Stimulated activated CD4-positive, alpha-beta T cell treated with anti-CD3 and anti-CD28 coated beads, Interleukin-2, amount 100 ng/mL, for 48 hours (primary cell): ENCODE results near the gene ZC3H14.

Source experiments
- DNase-seq, 2 donors: peaks; one replicate each; pipeline ENCODE4 v3.0.0-alpha.2; 2020

Gene ZC3H14

GRCh38 chr14:88611878-88612277 is 49.0 kb downstream of the ZC3H14 start:
- DNase-seq, result no peak

- no peak for DNase-seq
Observed at GRCh38 chr14:88612981-88613380, 50.1 kb downstream of the ZC3H14 start.

GRCh38 chr14:88613552-88614010 is 50.7 kb downstream of the ZC3H14 start:
- no peak for DNase-seq

GRCh38 chr14:88614218-88614907 is 51.5 kb downstream of the ZC3H14 start:
- DNase-seq, result no peak

GRCh38 chr14:88616697-88617096 is 53.9 kb downstream of the ZC3H14 start:
- DNase-seq, result no peak

GRCh38 chr14:88617479-88617878 is 54.6 kb downstream of the ZC3H14 start:
- DNase-seq, result no peak

- DNase-seq, result no peak
Observed at GRCh38 chr14:88618476-88618875, 55.6 kb downstream of the ZC3H14 start.

GRCh38 chr14:88621100-88621499 is 58.3 kb downstream of the ZC3H14 start:
- no peak for DNase-seq

GRCh38 chr14:88625671-88626070 is 62.8 kb downstream of the ZC3H14 start:
- DNase-seq, result no peak

GRCh38 chr14:88628033-88628432 is 65.2 kb downstream of the ZC3H14 start:
- no peak for DNase-seq

- DNase-seq, result no peak
Observed at GRCh38 chr14:88628462-88628861, 65.6 kb downstream of the ZC3H14 start.

- DNase-seq, result no peak
Observed at GRCh38 chr14:88630565-88630964, 67.7 kb downstream of the ZC3H14 start.

- no peak for DNase-seq
Observed at GRCh38 chr14:88631091-88631490, 68.3 kb downstream of the ZC3H14 start.

GRCh38 chr14:88632512-88632911 is 69.7 kb downstream of the ZC3H14 start:
- DNase-seq, result no peak

GRCh38 chr14:88639221-88639620 is 76.4 kb downstream of the ZC3H14 start:
- no peak for DNase-seq

GRCh38 chr14:88660056-88660455 is 97.2 kb downstream of the ZC3H14 start:
- no peak for DNase-seq

GRCh38 chr14:88667555-88668273 is 104.9 kb downstream of the ZC3H14 start:
- peak; percentile 32 to 41 for DNase-seq

GRCh38 chr14:88668448-88669116 is 105.7 kb downstream of the ZC3H14 start:
- DNase-seq, result no peak

GRCh38 chr14:88669346-88669745 is 106.5 kb downstream of the ZC3H14 start:
- DNase-seq, result no peak
